Stimulated activated naive CD8-positive, alpha-beta T cell treated with anti-CD3 and anti-CD28 coated beads, Interleukin-15, Interleukin-2, amounts not matched to agents 100 ng/mL and 50 ng/mL, for 24 hours (primary cell): Measurements from ENCODE around the gene CCT7.
A peak's percentile ranks its signal among the peaks of the same experiment; 100 is the strongest.

Experiments
- H3K27ac Mint-ChIP-seq: one replicate; pipeline ENCODE4 v1.8.0; 2021; ENCODE audit warnings: mild to moderate bottlenecking, mixed read lengths
- H3K27me3 Mint-ChIP-seq: one replicate; pipeline ENCODE4 v1.8.0; 2021; ENCODE audit warnings: mixed read lengths
- H3K36me3 Mint-ChIP-seq: one replicate; pipeline ENCODE4 v1.8.0; 2021; ENCODE audit warnings: low read depth, mixed read lengths
- H3K4me1 Mint-ChIP-seq: one replicate; pipeline ENCODE4 v1.8.0; 2021; ENCODE audit warnings: low read depth, mixed read lengths
- H3K4me3 Mint-ChIP-seq: one replicate; pipeline ENCODE4 v1.8.0; 2021; ENCODE audit warnings: mild to moderate bottlenecking, mixed read lengths
- H3K9me3 Mint-ChIP-seq: one replicate; pipeline ENCODE4 v1.8.0; 2021; ENCODE audit warnings: mixed read lengths

The CCT7 gene

GRCh38 chr2:73238149-73238548 lies 4.0 kb downstream of the CCT7 start:
- Mint-ChIP-seq H3K4me3 (peak overlapping the region; percentile 33), H3K4me1 (peaks cover 42% of the 10 kb centered on the region), H3K9me3 (no peaks in the 10 kb centered on the region), H3K27me3 (no peaks in the 10 kb centered on the region), H3K27ac (peak overlapping the region; percentile 76), H3K36me3 (peaks cover 64% of the 10 kb centered on the region)

- H3K36me3 Mint-ChIP-seq, result peaks cover 71% of the 10 kb centered on the region
These were observed 4.9 kb downstream of the CCT7 start for GRCh38 chr2:73238976-73239375.

GRCh38 chr2:73239776-73240175 lies 5.7 kb downstream of the CCT7 start:
- Mint-ChIP-seq H3K4me1 (peaks cover 48% of the 10 kb centered on the region), H3K27ac (peak overlapping the region; percentile 21), H3K9me3 (no peaks in the 10 kb centered on the region), H3K36me3 (peaks cover 77% of the 10 kb centered on the region), H3K4me3 (peak overlapping the region; percentile 8), H3K27me3 (no peaks in the 10 kb centered on the region)

More at GRCh38 chr2:73238976-73239375, 4.9 kb downstream of the CCT7 start:
- Mint-ChIP-seq H3K4me3 (peak overlapping the region; percentile 8), H3K4me1 (peaks cover 42% of the 10 kb centered on the region), H3K27me3 (no peaks in the 10 kb centered on the region), H3K9me3 (no peaks in the 10 kb centered on the region), H3K27ac (peak overlapping the region; percentile 76)

GRCh38 chr2:73243884-73244570 lies 9.9 kb downstream of the CCT7 start:
- Mint-ChIP-seq H3K36me3 (peaks cover 81% of the 10 kb centered on the region), H3K27ac (peak overlapping the region; percentile 63), H3K4me1 (peaks cover 30% of the 10 kb centered on the region)

DNA sequence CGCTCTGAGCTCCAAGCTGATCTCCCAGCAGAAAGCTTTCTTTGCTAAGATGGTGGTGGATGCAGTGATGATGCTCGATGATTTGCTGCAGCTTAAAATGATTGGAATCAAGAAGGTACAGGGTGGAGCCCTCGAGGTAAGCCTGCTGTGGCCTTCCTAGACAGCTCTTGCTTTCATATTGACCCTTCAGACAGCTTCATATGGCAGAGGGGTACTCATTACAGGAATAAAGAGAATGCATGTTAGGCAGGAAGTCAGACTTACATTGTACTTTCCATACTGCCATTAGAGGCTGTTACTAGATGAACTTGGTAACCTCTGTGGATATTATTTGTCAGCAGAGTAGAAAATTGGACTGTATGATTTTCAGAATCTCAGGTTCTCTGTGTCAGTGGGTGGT lies 10.5 kb downstream of the CCT7 start:
- no peaks in the 10 kb centered on the region for H3K9me3 Mint-ChIP-seq
- peaks cover 81% of the 10 kb centered on the region for H3K36me3 Mint-ChIP-seq
- H3K27me3 Mint-ChIP-seq, result no peaks in the 10 kb centered on the region
- peaks cover 25% of the 10 kb centered on the region for H3K4me1 Mint-ChIP-seq
- H3K27ac Mint-ChIP-seq, result no peak overlapping the region
- no peak overlapping the region for H3K4me3 Mint-ChIP-seq

More at GRCh38 chr2:73243884-73244570, 9.9 kb downstream of the CCT7 start:
- no peaks in the 10 kb centered on the region for H3K27me3 Mint-ChIP-seq
- no peak overlapping the region for H3K4me3 Mint-ChIP-seq
- no peaks in the 10 kb centered on the region for H3K9me3 Mint-ChIP-seq

GRCh38 chr2:73246850-73247249 lies 12.7 kb downstream of the CCT7 start:
- H3K27me3 Mint-ChIP-seq, result no peaks in the 10 kb centered on the region
- peaks cover 23% of the 10 kb centered on the region for H3K4me1 Mint-ChIP-seq
- no peaks in the 10 kb centered on the region for H3K9me3 Mint-ChIP-seq
- H3K36me3 Mint-ChIP-seq, result peaks cover 85% of the 10 kb centered on the region
- H3K4me3 Mint-ChIP-seq, result no peak overlapping the region
- H3K27ac Mint-ChIP-seq, result peak overlapping the region; percentile 32

DNA sequence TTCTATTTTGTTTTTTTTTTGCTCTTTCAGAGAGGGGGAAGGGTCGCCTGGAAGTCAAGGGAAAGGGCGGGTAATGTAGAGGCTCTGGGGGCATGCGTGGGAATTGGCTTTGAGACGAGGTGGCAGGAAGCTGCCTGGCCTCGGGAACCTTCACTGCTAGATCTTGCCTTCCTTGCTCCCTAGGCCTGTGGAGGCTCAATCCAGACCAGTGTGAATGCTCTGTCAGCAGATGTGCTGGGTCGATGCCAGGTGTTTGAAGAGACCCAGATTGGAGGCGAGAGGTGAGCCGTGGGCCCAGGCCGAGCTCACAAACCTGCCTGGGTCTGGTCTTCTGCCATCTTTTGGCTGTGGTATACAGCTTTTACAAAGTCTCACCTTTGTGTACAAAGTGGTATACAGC lies 15.5 kb downstream of the CCT7 start:
- H3K27me3 Mint-ChIP-seq, result no peaks in the 10 kb centered on the region
- H3K27ac Mint-ChIP-seq, result no peak overlapping the region
- H3K4me1 Mint-ChIP-seq, result peaks cover 17% of the 10 kb centered on the region
- peaks cover 91% of the 10 kb centered on the region for H3K36me3 Mint-ChIP-seq
- H3K4me3 Mint-ChIP-seq, result no peak overlapping the region
- H3K9me3 Mint-ChIP-seq, result no peaks in the 10 kb centered on the region

DNA sequence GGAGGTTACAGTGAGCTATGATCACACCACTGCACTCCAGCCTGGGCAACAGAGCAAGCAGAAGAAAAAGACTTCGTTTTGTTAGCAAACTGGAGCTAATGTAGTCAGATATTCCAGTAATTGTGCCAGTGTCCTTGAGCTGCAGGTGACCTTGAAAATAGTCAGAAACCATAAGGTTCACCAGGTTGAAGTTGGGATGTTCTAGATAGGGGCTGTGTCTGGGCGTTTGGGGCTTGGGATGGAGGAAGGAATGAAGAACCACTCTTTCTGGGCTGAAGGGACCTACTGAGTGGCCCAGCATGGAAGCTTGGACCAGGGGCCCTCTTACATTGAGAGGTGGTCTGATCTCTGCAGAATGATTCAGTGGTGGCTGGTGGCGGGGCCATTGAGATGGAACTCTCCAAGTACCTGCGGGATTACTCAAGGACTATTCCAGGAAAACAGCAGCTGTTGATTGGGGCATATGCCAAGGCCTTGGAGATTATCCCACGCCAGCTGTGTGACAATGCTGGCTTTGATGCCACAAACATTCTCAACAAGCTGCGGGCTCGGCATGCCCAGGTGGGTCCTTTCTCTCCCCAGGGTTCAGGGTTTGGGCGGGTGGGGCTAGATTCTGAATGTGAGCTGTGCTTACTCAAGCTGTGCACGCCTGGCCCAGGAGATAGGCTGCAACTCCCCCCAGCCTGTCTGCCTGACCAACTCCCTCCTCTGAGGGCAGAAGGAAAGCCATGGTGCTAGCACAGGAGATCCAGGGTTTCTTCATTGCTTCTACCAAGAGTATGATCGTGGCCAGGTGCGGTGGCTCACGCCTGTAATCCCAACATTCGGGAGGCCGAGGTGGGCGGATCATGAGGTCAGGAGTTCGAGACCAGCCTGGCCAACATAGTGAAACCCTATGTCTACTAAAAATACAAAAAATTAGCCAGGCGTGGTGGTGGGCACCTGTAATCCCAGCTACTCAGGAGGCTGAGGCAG lies 17.1 kb downstream of the CCT7 start:
- no peak overlapping the region for H3K4me3 Mint-ChIP-seq
- no peak overlapping the region for H3K27ac Mint-ChIP-seq
- H3K9me3 Mint-ChIP-seq, result no peaks in the 10 kb centered on the region

GRCh38 chr2:73252238-73253027 lies 18.3 kb downstream of the CCT7 start:
- no peak overlapping the region for H3K4me3 Mint-ChIP-seq
- H3K36me3 Mint-ChIP-seq, result peaks cover 70% of the 10 kb centered on the region
- no peaks in the 10 kb centered on the region for H3K4me1 Mint-ChIP-seq
- H3K27ac Mint-ChIP-seq, result no peak overlapping the region
- H3K27me3 Mint-ChIP-seq, result no peaks in the 10 kb centered on the region
- H3K9me3 Mint-ChIP-seq, result no peaks in the 10 kb centered on the region

More for the DNA sequence above, 17.1 kb downstream of the CCT7 start:
- H3K4me1 Mint-ChIP-seq, result peaks cover 9% of the 10 kb centered on the region
- no peaks in the 10 kb centered on the region for H3K27me3 Mint-ChIP-seq
- H3K36me3 Mint-ChIP-seq, result peaks cover 82% of the 10 kb centered on the region

DNA sequence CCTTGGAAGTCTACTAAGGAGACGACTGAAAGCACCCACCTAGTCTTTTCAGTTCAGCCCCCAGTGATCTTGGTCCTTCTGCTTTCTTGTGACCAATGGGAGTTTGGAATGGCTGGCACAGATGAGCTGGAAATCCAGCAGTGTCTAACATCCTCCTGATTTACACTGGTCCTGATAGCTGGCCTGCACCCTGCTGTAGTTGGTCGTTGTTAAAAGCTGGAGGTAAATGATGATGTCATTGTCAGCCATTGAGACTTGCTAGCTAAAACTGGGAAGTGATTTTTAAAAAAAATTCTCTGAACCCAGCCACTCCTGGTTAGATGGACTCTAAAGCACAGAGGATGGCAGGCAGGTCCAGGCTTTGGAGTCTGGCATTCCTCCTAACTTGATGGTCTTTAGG lies 19.3 kb downstream of the CCT7 start:
- Mint-ChIP-seq H3K27ac (no peak overlapping the region), H3K36me3 (peaks cover 62% of the 10 kb centered on the region)

DNA sequence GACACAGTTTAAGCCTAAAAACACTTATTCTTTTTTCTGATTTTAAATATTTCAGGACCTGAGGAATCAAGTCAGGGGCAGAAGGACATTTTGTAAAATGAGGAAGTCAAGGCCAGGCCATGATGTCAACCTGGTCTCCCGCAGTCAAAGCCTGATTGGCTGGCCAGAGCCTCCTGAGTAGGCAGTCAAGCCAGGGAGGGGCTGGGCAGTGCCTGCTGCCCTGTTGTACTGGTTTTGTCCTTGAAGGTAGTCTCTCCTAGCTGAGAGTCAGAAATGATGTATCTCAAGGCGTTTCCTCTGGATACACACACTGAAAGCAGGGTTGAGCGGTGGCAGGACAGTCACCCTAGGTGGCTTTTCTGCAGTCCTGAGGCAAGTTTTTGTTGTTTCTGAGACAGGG lies 19.8 kb downstream of the CCT7 start:
- Mint-ChIP-seq H3K4me3 (no peak overlapping the region), H3K9me3 (no peaks in the 10 kb centered on the region), H3K36me3 (peaks cover 58% of the 10 kb centered on the region), H3K27me3 (no peaks in the 10 kb centered on the region), H3K27ac (no peak overlapping the region), H3K4me1 (no peaks in the 10 kb centered on the region)

More for the DNA sequence above, 19.3 kb downstream of the CCT7 start:
- Mint-ChIP-seq H3K27me3 (no peaks in the 10 kb centered on the region), H3K4me3 (no peak overlapping the region), H3K4me1 (no peaks in the 10 kb centered on the region), H3K9me3 (no peaks in the 10 kb centered on the region)

DNA sequence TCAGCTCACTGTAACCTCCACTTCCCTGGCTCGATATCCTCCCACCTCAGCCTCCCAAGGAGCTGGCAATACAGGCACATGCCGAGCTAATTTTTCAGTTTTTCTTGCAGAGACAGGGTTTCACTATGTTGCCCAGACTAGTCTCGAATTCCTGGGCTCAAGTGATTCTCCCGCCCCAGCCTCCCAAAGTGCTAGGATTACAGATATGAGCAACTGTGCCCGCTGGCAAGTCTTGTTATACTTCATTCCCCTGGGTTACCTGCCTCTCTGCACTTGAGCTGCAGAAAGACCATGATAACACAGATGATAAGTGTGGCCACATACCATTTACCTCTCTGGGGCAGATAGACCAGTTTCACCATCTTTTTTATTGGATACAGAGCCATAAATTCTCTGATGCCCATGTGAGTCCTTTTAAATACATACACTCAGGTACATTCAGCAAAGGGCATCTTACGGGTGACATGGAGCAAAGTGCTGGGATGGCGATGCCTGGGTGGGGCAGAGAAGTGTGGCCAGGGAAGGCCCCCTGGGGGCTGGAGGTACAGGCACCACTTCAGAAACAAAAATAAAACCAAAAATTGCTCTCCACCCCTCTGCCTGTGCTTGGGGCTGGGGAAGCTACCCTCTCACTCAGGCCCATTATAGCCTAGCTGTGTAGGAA lies 20.4 kb downstream of the CCT7 start:
- Mint-ChIP-seq H3K4me3 (no peak overlapping the region), H3K36me3 (peaks cover 55% of the 10 kb centered on the region), H3K9me3 (no peaks in the 10 kb centered on the region), H3K4me1 (no peaks in the 10 kb centered on the region), H3K27me3 (no peaks in the 10 kb centered on the region), H3K27ac (peak overlapping the region; percentile 9)

DNA sequence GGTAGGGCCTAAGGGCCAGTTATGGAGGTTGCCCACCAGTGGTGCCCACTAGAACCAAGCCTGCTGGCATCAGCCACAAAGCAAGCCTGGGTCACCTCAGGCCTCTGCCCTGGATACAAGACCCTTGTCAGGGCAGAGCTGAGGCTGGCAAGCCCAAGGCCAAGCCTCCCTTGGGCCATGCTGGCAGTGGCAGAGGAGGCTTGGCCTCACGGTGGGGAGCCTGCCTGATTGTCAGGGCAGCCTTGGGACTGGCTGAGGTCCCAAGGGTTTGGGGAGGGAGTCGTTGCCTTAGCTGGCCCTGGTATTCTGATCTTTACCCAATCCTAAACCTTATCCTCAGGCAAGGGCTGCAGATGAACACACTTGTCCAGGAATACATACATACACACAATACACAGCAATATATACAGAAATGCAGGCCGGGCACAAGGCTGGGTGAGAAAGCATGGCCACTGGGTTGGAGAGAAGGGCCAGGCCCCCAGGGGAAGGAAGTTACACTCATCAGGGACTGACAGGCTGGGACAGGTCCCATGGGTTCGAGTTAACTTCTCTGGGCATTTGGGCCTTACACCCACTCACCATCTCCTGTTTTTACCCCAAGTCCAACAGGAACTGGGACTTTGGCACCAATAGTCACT lies 21.0 kb downstream of the CCT7 start:
- Mint-ChIP-seq H3K4me1 (no peaks in the 10 kb centered on the region), H3K9me3 (no peaks in the 10 kb centered on the region), H3K36me3 (peaks cover 48% of the 10 kb centered on the region), H3K4me3 (no peak overlapping the region), H3K27me3 (no peaks in the 10 kb centered on the region), H3K27ac (no peak overlapping the region)
